Measurements from ENCODE around the gene TNP2. TPM values are rescaled to one million over a fixed set of nuclear protein-coding genes. Genes with fewer than 3 reads are reported as not detected.

The TNP2 gene
- total and polyA plus RNA-seq, 9 of the 15 experiments (the other 6 are each of a cell fraction or from before 2014, with no cell fraction given), result not detected

GRCh38 chr16:11255737-11256660 lies 13.1 kb downstream of the TNP2 start, which contains the start of gene SOCS1 (continued):
- TF ChIP-seq ZBTB40 (IDR thresholded peaks at IDR 0.05) (peak; percentile 55; the same call in 1 of the 2 replicates), ZBTB40 (CRISPR knock-in tag; IDR thresholded peaks at IDR 0.05) (no peak), ZNF512 (tag; IDR thresholded peaks at IDR 0.05) (no peak), FOS (IDR thresholded peaks at IDR 0.05; ENCODE audit: extremely low read depth, insufficient read length) (no peak), ZNF592 (IDR thresholded peaks at IDR 0.05) (peak; percentile 52), NCOR1 (IDR thresholded peaks at IDR 0.05) (peak; percentile 47; the same call in 1 of the 2 replicates), KAT2B (IDR thresholded peaks at IDR 0.05; ENCODE audit: low read depth, low read length) (no peak), RBM17 (IDR thresholded peaks at IDR 0.05; ENCODE audit: borderline replicate concordance, low read depth, low read length) (no peak), IRF1 (CRISPR knock-in tag; IDR thresholded peaks at IDR 0.05; ENCODE audit: borderline replicate concordance) (no peak), BRD4 (IDR thresholded peaks at IDR 0.05) (no peak)

Data from K562 (cell line).